ENCODE data around the gene DMPK.

DMPK gene

DNA sequence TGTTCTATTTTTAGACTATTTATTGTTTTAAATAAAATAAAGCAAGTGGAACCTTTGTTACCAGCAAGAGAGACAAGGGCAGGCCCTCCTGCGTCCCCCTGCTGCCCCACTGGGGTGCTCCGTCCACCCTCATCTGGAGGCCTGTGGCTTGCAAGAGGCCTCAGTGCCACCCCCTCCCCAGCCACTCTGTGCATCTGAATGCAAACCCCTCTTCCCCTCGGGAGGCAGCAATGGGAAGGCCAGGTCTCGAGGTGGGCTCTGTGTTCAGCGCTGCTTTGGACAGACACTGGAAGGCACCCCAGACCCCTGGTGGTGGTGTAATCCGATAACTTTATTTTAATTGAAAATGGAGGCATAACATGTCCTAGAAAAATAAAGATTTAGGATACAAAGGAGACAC lies 17.8 kb downstream of the DMPK start:
- H3K79me2 ChIP-seq (ENCODE audit: control insufficient read depth, insufficient read depth, low read length, poor library complexity), result peaks cover 10% of the 10 kb centered on the region
- H2AFZ ChIP-seq (ENCODE audit: insufficient read depth, low read length, poor library complexity), result no peak overlapping the region
- H2BK120ac ChIP-seq (ENCODE audit: insufficient read depth, low read length, poor library complexity), result no peak overlapping the region
- no peak overlapping the region for H4K12ac ChIP-seq (ENCODE audit: low read depth, low read length)
- no peak overlapping the region for H3K4me3 ChIP-seq (ENCODE audit: low read depth, low read length)
- H3K4me2 ChIP-seq (ENCODE audit: low read length), result no peak overlapping the region
- no CpG with 5 or more reads among the region's 6 CpGs for WGBS (ENCODE audit: extremely low coverage, insufficient coverage, insufficient read length)
- H3K14ac ChIP-seq (ENCODE audit: low read length), result no peak overlapping the region
- no peak overlapping the region for H4K8ac ChIP-seq (ENCODE audit: low read depth, low read length)
- H2BK5ac ChIP-seq (ENCODE audit: low read depth, low read length, poor library complexity), result no peak overlapping the region
- H3K23ac ChIP-seq (ENCODE audit: low read length), result no peak overlapping the region
- H3K27ac ChIP-seq (ENCODE audit: low read depth, low read length), result no peak overlapping the region
- H4K91ac ChIP-seq (ENCODE audit: low read depth, low read length), result no peak overlapping the region
- peaks cover 2% of the 10 kb centered on the region for H3K9me3 ChIP-seq (ENCODE audit: insufficient read depth, low read depth, low read length)
- no peak overlapping the region for H3K9ac ChIP-seq (ENCODE audit: low read length)
- no peak for DNase-seq
- H3K27me3 ChIP-seq (ENCODE audit: insufficient read depth, low read length), result no peaks in the 10 kb centered on the region
- H3K79me1 ChIP-seq (ENCODE audit: low read length), result peaks cover 19% of the 10 kb centered on the region
- no peak overlapping the region for H3K18ac ChIP-seq (ENCODE audit: low read length)
- peaks cover 13 to 18% of the 10 kb centered on the region in 2 experiments for H3K4me1 ChIP-seq (ENCODE audit: control insufficient read depth in 1 of 2, insufficient read depth in 2 of 2, low read length in 2 of 2)
- H3K36me3 ChIP-seq (ENCODE audit: control insufficient read depth in 1 of 2, insufficient read depth in 2 of 2, low read length in 2 of 2), result no peaks in the 10 kb centered on the region
- H2AK5ac ChIP-seq (ENCODE audit: low read length), result no peak overlapping the region
- no peak overlapping the region for H3K4ac ChIP-seq (ENCODE audit: low read depth, low read length)
- no peak overlapping the region for H2BK12ac ChIP-seq (ENCODE audit: low read length)

DNA sequence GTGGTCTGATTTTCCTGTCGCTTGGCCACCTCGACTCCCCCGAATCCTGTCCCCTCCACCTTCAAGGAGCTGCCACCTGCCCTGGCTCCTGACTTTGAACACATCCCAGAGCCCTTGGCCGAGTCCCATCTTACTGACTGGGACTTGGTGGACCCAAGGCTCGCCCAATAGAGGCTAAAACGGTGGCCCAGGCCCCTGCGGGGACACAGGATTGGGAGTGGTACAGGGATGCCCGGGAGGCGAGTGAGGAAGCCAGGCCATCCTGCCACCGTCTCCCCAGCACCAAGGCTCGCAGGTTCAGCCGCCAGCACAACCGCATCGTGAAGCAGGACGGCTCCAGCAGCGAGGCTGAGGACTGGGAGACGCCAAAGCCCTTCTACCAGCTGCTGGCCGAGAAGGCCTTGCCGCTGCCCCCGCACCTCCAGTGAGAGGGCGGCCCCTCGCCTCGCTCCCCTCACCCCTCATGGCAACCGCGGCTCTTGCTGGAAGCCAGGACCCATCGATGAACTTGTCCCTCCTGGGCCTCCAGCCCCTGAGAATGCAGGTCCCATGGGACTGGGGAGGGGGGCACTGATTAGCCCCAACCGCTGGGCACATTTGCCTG lies 18.5 kb downstream of the DMPK start:
- Histone ChIP-seq H3K4ac (ENCODE audit: low read depth, low read length) (no peak overlapping the region), H4K91ac (ENCODE audit: low read depth, low read length) (no peak overlapping the region), H3K9me3 (ENCODE audit: insufficient read depth, low read depth, low read length) (peaks cover 4% of the 10 kb centered on the region), H3K79me2 (ENCODE audit: control insufficient read depth, insufficient read depth, low read length, poor library complexity) (peaks cover 8% of the 10 kb centered on the region), H2BK12ac (ENCODE audit: low read length) (no peak overlapping the region), H3K27ac (ENCODE audit: low read depth, low read length) (no peak overlapping the region), H3K4me2 (ENCODE audit: low read length) (no peak overlapping the region), H3K18ac (ENCODE audit: low read length) (no peak overlapping the region), H4K12ac (ENCODE audit: low read depth, low read length) (no peak overlapping the region), H3K9ac (ENCODE audit: low read length) (no peak overlapping the region), H2AFZ (ENCODE audit: insufficient read depth, low read length, poor library complexity) (no peak overlapping the region), H3K27me3 (ENCODE audit: insufficient read depth, low read length) (no peaks in the 10 kb centered on the region), H3K4me1 (ENCODE audit: control insufficient read depth in 1 of 2, insufficient read depth in 2 of 2, low read length in 2 of 2) (peaks cover 13 to 18% of the 10 kb centered on the region in 2 experiments), H3K79me1 (ENCODE audit: low read length) (peaks cover 16% of the 10 kb centered on the region), H3K36me3 (ENCODE audit: control insufficient read depth in 1 of 2, insufficient read depth in 2 of 2, low read length in 2 of 2) (no peaks in the 10 kb centered on the region), H4K8ac (ENCODE audit: low read depth, low read length) (no peak overlapping the region), H2BK120ac (ENCODE audit: insufficient read depth, low read length, poor library complexity) (no peak overlapping the region), H2BK5ac (ENCODE audit: low read depth, low read length, poor library complexity) (no peak overlapping the region), H2AK5ac (ENCODE audit: low read length) (no peak overlapping the region), H3K14ac (ENCODE audit: low read length) (no peak overlapping the region), H3K23ac (ENCODE audit: low read length) (no peak overlapping the region), H3K4me3 (ENCODE audit: low read depth, low read length) (no peak overlapping the region)
- WGBS (ENCODE audit: extremely low coverage, insufficient coverage, insufficient read length), result no CpG with 5 or more reads among the region's 27 CpGs
- no peak for DNase-seq

DNA sequence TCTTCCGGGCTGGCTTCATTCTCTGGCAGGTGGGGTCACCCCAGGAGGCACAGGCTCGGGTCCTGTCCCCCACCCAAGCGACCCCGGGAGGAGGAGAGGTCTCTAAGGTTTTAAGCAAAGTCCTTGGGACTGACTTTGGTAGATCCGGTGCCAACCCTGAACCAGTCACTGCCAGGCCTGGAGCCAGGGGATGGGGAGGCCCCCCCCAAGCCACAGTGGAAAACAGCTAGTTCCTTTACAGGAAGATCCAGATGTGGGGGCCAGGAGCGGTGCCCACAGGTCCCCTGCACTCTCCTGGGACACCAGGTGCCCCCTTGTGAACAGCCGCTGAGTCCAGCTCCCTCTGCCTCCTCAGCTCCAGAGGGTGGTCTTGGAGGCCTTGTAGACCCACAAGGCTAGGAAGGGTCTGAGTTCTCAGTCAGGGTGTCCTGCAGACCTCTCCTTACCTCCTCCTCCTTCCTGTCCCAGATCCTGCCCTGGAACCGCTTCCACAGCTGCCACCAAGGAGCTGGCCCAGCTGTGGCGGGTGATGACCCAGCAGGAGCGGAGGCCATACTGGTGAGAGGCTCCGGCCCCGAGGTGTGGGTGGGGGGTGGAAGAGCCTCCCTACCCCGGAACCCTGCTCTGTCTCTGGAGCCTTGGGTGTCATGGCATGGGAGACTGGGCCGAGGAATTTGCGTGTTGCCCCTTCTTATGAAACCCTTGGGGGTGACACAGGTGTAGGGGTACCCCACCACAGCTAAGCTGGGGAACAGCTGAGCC lies 19.2 kb downstream of the DMPK start:
- Histone ChIP-seq H3K79me1 (ENCODE audit: low read length) (peaks cover 9% of the 10 kb centered on the region), H4K91ac (ENCODE audit: low read depth, low read length) (no peak overlapping the region), H3K18ac (ENCODE audit: low read length) (no peak overlapping the region), H2AK5ac (ENCODE audit: low read length) (no peak overlapping the region), H3K36me3 (ENCODE audit: control insufficient read depth in 1 of 2, insufficient read depth in 2 of 2, low read length in 2 of 2) (no peaks in the 10 kb centered on the region), H3K4me1 (ENCODE audit: control insufficient read depth in 1 of 2, insufficient read depth in 2 of 2, low read length in 2 of 2) (peaks cover 13 to 18% of the 10 kb centered on the region in 2 experiments), H2AFZ (ENCODE audit: insufficient read depth, low read length, poor library complexity) (no peak overlapping the region), H3K4me3 (ENCODE audit: low read depth, low read length) (no peak overlapping the region), H3K4me2 (ENCODE audit: low read length) (no peak overlapping the region), H3K9ac (ENCODE audit: low read length) (no peak overlapping the region), H4K8ac (ENCODE audit: low read depth, low read length) (no peak overlapping the region), H3K4ac (ENCODE audit: low read depth, low read length) (no peak overlapping the region), H3K23ac (ENCODE audit: low read length) (no peak overlapping the region), H3K9me3 (ENCODE audit: insufficient read depth, low read depth, low read length) (peaks cover 4% of the 10 kb centered on the region), H3K79me2 (ENCODE audit: control insufficient read depth, insufficient read depth, low read length, poor library complexity) (peaks cover 4% of the 10 kb centered on the region), H2BK120ac (ENCODE audit: insufficient read depth, low read length, poor library complexity) (no peak overlapping the region), H3K27me3 (ENCODE audit: insufficient read depth, low read length) (no peaks in the 10 kb centered on the region), H2BK5ac (ENCODE audit: low read depth, low read length, poor library complexity) (no peak overlapping the region), H2BK12ac (ENCODE audit: low read length) (no peak overlapping the region), H3K27ac (ENCODE audit: low read depth, low read length) (no peak overlapping the region), H3K14ac (ENCODE audit: low read length) (no peak overlapping the region), H4K12ac (ENCODE audit: low read depth, low read length) (no peak overlapping the region)
- no CpG with 5 or more reads among the region's 15 CpGs for WGBS (ENCODE audit: extremely low coverage, insufficient coverage, insufficient read length)
- no peak for DNase-seq

DNA sequence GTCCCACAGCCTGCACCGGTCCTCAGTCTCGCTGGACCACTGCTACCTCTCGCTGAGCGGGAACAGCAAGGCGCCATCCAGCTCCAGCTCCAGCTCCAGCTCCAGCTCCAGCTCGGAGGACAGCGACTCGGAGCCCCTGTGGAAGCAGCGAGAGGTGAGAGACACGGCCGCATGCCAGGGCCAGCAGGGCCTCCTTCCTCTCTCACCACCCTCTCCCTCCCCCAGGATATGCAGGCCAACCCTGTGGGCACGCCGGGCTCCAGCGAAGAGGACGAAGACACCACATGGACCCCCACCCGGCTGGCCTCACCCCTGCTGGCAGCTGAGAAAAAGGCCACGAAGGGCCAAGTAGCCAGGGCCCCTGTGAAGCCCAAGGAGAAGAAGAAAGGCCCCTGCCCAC lies 20.6 kb downstream of the DMPK start:
- Histone ChIP-seq H2AK5ac (ENCODE audit: low read length) (no peak overlapping the region), H3K14ac (ENCODE audit: low read length) (no peak overlapping the region), H3K4me2 (ENCODE audit: low read length) (no peak overlapping the region), H3K79me1 (ENCODE audit: low read length) (no peaks in the 10 kb centered on the region), H3K4ac (ENCODE audit: low read depth, low read length) (no peak overlapping the region), H2BK5ac (ENCODE audit: low read depth, low read length, poor library complexity) (no peak overlapping the region), H3K4me1 (ENCODE audit: control insufficient read depth in 1 of 2, insufficient read depth in 2 of 2, low read length in 2 of 2) (peaks cover 10 to 12% of the 10 kb centered on the region in 2 experiments), H4K91ac (ENCODE audit: low read depth, low read length) (no peak overlapping the region), H3K4me3 (ENCODE audit: low read depth, low read length) (no peak overlapping the region), H3K79me2 (ENCODE audit: control insufficient read depth, insufficient read depth, low read length, poor library complexity) (no peaks in the 10 kb centered on the region), H3K27ac (ENCODE audit: low read depth, low read length) (no peak overlapping the region), H3K9me3 (ENCODE audit: insufficient read depth, low read depth, low read length) (peaks cover 4% of the 10 kb centered on the region), H3K27me3 (ENCODE audit: insufficient read depth, low read length) (no peaks in the 10 kb centered on the region), H2AFZ (ENCODE audit: insufficient read depth, low read length, poor library complexity) (no peak overlapping the region), H3K18ac (ENCODE audit: low read length) (no peak overlapping the region), H2BK12ac (ENCODE audit: low read length) (no peak overlapping the region), H3K36me3 (ENCODE audit: control insufficient read depth in 1 of 2, insufficient read depth in 2 of 2, low read length in 2 of 2) (no peaks in the 10 kb centered on the region), H2BK120ac (ENCODE audit: insufficient read depth, low read length, poor library complexity) (no peak overlapping the region), H4K12ac (ENCODE audit: low read depth, low read length) (no peak overlapping the region), H3K23ac (ENCODE audit: low read length) (no peak overlapping the region), H4K8ac (ENCODE audit: low read depth, low read length) (no peak overlapping the region), H3K9ac (ENCODE audit: low read length) (no peak overlapping the region)
- DNase-seq, result no peak
- WGBS (ENCODE audit: extremely low coverage, insufficient coverage, insufficient read length), result no CpG with 5 or more reads among the region's 17 CpGs
